Kidney epithelial cell (primary cell): Measurements from ENCODE around the gene TMEM214. TPM values are rescaled to one million over a fixed set of nuclear protein-coding genes. Genes with fewer than 3 reads are reported as not detected.

Source experiments
- DNase-seq: peaks from one replicate; pipeline ENCODE4 v3.0.0-alpha.2; 2010; ENCODE audit warnings: low read depth
- H3K27me3 ChIP-seq: 2 replicates; pipeline ENCODE4 v1.6.0; 2011; ENCODE audit warnings: low read length; ENCODE audit not compliant: control insufficient read depth, insufficient read depth
- H3K36me3 ChIP-seq: 2 replicates; pipeline ENCODE4 v1.5.1; 2011; ENCODE audit warnings: low read length; ENCODE audit not compliant: control insufficient read depth, insufficient read depth
- H3K4me3 ChIP-seq: 2 replicates; pipeline ENCODE4 v1.5.1; 2011; ENCODE audit warnings: low read depth, mild to moderate bottlenecking, control low read depth, low read length
- total RNA-seq: library from RNA; depleted of rRNA; stranded (reverse); fragments of >200 nt; gene quantifications from 2 replicates; pipeline ENCODE4 v1.2.3, GENCODE V29; 2015
- TF ChIP-seq, protein P1 (sequence below): IDR thresholded peaks from 2 replicates; pipeline ENCODE4 v1.5.1; 2011; ENCODE audit warnings: mild to moderate bottlenecking, moderate library complexity, low read length, control low read depth, inconsistent platforms; ENCODE audit not compliant: insufficient read depth, poor library complexity, severe bottlenecking

TMEM214 gene
- total RNA-seq, 1 donor from 2014 or later, result 27.0 TPM

GRCh38 chr2:27083410-27084296 lies 50.9 kb downstream of the TMEM214 start:
- H3K27me3 ChIP-seq, result no peaks in the 10 kb centered on the region
- H3K36me3 ChIP-seq, result no peaks in the 10 kb centered on the region
- TF ChIP-seq, protein P1, sequence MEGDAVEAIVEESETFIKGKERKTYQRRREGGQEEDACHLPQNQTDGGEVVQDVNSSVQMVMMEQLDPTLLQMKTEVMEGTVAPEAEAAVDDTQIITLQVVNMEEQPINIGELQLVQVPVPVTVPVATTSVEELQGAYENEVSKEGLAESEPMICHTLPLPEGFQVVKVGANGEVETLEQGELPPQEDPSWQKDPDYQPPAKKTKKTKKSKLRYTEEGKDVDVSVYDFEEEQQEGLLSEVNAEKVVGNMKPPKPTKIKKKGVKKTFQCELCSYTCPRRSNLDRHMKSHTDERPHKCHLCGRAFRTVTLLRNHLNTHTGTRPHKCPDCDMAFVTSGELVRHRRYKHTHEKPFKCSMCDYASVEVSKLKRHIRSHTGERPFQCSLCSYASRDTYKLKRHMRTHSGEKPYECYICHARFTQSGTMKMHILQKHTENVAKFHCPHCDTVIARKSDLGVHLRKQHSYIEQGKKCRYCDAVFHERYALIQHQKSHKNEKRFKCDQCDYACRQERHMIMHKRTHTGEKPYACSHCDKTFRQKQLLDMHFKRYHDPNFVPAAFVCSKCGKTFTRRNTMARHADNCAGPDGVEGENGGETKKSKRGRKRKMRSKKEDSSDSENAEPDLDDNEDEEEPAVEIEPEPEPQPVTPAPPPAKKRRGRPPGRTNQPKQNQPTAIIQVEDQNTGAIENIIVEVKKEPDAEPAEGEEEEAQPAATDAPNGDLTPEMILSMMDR, result no peak
- no peak overlapping the region for H3K4me3 ChIP-seq
- DNase-seq, result no peak

DNA sequence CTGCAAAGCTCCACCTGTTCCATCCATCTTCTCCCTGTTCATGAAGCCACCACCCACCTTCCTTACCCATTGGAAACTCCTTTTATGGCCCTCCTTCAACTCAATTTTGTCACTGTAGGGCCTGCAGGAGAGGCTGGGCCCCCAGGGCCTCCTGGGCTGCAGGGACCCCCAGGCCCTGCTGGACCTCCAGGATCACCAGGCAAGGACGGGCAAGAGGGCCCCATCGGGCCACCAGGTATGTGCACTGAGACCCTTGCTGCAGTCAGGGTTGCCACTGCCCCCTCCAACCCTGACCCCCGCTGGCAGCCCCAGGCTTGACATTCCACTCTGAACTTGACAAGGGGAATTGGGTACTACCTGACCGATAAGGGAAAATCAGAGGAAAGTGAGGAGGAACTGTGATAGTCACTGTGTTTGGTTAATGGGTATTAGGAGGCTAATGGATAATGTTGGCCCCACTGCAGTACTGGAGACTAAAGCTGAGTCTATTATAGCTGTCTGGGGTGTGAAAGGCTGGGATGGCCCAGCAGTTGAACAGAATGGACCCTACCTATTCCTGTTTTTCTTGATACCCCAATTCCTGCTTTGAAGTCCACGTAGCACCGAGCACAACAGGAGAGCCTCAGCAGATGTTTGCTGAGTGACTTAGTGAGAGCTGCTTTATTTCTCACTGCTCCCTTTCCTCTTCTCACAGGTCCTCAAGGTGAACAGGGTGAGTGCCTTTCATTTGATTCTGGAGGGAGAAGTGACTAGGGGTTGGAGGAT lies 51.7 kb downstream of the TMEM214 start:
- no peak for DNase-seq
- H3K36me3 ChIP-seq, result no peaks in the 10 kb centered on the region
- TF ChIP-seq, protein P1, result no peak
- no peaks in the 10 kb centered on the region for H3K27me3 ChIP-seq
- H3K4me3 ChIP-seq, result no peak overlapping the region

DNA sequence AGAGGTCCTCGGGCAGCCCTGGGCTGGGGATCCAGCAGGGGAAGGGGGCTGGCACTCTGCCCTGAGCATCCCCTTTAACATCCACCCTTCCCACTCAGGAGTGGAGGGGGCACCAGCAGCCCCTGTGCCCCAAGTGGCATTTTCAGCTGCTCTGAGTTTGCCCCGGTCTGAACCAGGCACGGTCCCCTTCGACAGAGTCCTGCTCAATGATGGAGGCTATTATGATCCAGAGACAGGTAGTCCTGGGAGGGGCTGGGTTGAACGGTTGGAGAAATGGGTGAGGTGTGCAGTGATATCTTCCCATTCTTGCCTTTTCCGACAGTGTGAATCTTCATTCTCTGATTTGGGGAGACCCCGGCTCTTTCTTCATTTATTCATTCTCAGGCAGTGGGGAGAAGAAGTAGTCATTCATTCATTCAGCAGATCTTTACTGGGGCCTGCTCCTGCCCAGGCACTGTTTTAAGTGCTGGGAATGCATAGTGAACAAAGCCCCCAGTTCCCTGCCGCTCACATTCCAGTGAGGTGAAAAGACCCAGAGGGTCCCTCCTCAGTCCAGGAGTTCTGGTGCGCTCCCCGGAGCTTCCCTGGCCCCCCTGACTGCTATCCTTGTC lies 52.4 kb downstream of the TMEM214 start:
- TF ChIP-seq, protein P1, result no peak
- no peak for DNase-seq

GRCh38 chr2:27085673-27086089 lies 52.9 kb downstream of the TMEM214 start:
- TF ChIP-seq, protein P1, result peak; percentile 63
- Histone ChIP-seq H3K36me3 (no peaks in the 10 kb centered on the region), H3K4me3 (peak overlapping the region; percentile 55), H3K27me3 (no peaks in the 10 kb centered on the region)
- no peak for DNase-seq

More for the DNA sequence above, 52.4 kb downstream of the TMEM214 start:
- H3K27me3 ChIP-seq, result no peaks in the 10 kb centered on the region
- no peaks in the 10 kb centered on the region for H3K36me3 ChIP-seq
- peak overlapping the region; percentile 55 for H3K4me3 ChIP-seq

DNA sequence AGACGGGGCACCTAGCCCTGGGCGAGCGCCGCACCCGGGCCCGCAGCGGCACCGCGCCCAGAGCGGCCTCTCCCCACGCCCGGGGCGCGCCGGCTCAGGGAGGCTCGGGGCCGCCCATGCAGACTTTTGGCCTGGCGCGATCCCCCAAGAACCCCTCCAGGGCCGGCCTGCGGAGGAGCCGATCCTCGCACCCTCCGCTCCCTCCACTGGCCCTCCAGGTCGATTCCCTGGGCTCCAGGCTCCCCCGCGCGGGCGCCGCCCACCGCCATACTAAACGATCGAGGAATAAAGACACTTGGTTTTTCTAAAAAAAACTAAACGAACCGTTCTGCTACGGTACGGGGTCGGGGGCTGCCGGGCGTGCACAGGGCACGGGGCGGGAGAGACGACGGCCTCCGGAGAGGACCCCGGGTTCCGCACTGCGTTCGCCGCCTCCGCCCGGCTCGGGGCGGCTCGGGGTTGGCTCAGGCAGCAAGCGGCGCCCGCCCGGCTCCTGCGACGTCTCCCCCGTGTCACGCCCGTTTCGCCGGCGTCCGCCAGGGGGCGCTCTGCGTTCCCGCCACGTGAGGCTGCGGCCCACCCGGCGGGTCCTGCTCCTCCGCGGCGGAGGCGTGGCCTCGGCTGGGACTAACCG lies 53.4 kb downstream of the TMEM214 start:
- peak; percentile 51 for DNase-seq
- TF ChIP-seq, protein P1, result peak; percentile 24
- Histone ChIP-seq H3K36me3 (no peaks in the 10 kb centered on the region), H3K27me3 (no peaks in the 10 kb centered on the region), H3K4me3 (peak overlapping the region; percentile 55)
